Inferior parietal cortex (tissue), 1 donor: Measurements from ENCODE around the gene MUC20.
"Not testable (repeated sequence)": the region's sequence is repeated elsewhere in the genome, so short reads cannot be mapped to it uniquely, and the experiment has no call there.

ENCODE experiments used
- DNase-seq: peaks from one replicate; pipeline ENCODE4 v3.0.0-alpha.2; 2016; ENCODE audit errors: extremely low spot score

MUC20 gene

GRCh38 chr3:195720831-195721506, at the start of gene MUC20:
Gene MUC20 (plus strand): TSS chr3:195720978. CDS start chr3:195721008, 30 bp downstream.
- DNase-seq, result not testable (repeated sequence)

GRCh38 chr3:195671283-195671682, 49.5 kb upstream of the MUC20 start:
- DNase-seq, result not testable (repeated sequence)

- DNase-seq, result not testable (repeated sequence)
Measured at GRCh38 chr3:195673711-195674110, 47.1 kb upstream of the MUC20 start.

- not testable (repeated sequence) for DNase-seq
Measured at GRCh38 chr3:195678391-195679015, 42.3 kb upstream of the MUC20 start.

GRCh38 chr3:195680690-195681089, 40.1 kb upstream of the MUC20 start:
- not testable (repeated sequence) for DNase-seq

- not testable (repeated sequence) for DNase-seq
Measured at GRCh38 chr3:195681458-195682103, 39.2 kb upstream of the MUC20 start.

GRCh38 chr3:195682104-195682742, 38.6 kb upstream of the MUC20 start:
- not testable (repeated sequence) for DNase-seq

GRCh38 chr3:195683722-195684526, 36.9 kb upstream of the MUC20 start:
- not testable (repeated sequence) for DNase-seq

- DNase-seq, result not testable (repeated sequence)
Measured at GRCh38 chr3:195684527-195685257, 36.1 kb upstream of the MUC20 start.

GRCh38 chr3:195686537-195687208, 34.1 kb upstream of the MUC20 start:
- not testable (repeated sequence) for DNase-seq

- not testable (repeated sequence) for DNase-seq
Measured at GRCh38 chr3:195687209-195687760, 33.5 kb upstream of the MUC20 start.

GRCh38 chr3:195688471-195689183, 32.2 kb upstream of the MUC20 start:
- not testable (repeated sequence) for DNase-seq

GRCh38 chr3:195689184-195690070, 31.4 kb upstream of the MUC20 start:
- not testable (repeated sequence) for DNase-seq

GRCh38 chr3:195690951-195691350, 29.8 kb upstream of the MUC20 start:
- DNase-seq, result no peak

GRCh38 chr3:195691596-195692353, 29.0 kb upstream of the MUC20 start:
- DNase-seq, result not testable (repeated sequence)

- no peak for DNase-seq
Measured at GRCh38 chr3:195692354-195692685, 28.5 kb upstream of the MUC20 start.

GRCh38 chr3:195692781-195693427, 27.9 kb upstream of the MUC20 start:
- no peak for DNase-seq
